DMS153 treated with DMSO at 0.1 percent for 48 hours (cell line): ENCODE measurements around the gene OSBPL6.
A peak's percentile ranks its signal among the peaks of the same experiment; 100 is the strongest.

ENCODE experiments used
- DNase-seq: peaks from one replicate; lab custom pipeline; 2025; ENCODE audit not compliant: unreplicated experiment; lab: John Stamatoyannopoulos, UW

The OSBPL6 gene

DNA sequence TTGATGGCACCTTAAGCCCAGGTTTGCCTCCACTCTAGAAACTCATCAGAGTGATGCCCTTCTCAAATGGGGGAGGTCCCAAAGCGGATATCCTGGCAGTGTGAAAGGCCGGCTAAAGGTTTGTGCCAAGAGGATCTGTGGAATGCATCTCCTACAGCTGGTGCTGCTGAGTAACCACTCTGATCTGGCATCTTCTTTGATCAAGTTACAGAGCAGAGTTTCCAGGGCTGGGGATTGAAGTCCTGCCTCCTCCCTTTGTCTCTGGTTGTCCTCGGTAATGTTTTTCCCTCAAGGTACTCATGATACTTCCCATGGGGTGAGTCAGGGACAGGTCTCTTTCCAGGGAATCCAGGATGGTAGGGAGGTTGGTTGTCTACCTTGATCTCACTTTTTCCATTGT, 232.1 kb downstream of the OSBPL6 start:
- no peak for DNase-seq

DNA sequence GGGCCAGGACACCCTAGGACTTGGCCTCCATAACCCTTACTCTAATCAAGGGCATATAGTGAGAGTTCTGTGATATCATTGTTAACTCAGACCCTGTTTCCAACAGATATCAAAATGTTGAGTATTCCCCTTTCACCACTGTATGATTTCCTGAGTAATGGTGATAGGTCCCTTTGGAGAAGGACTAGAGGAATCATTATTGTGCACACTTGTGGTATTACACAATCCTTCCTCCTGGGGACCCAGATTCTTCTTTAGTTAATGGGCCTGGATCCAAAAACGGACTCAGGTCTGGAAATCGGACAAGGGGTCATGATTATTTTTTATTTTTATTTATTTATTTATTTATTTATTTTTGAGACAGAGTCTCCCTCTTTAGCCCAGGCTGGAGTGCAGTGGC, 233.1 kb downstream of the OSBPL6 start:
- DNase-seq: no peak

DNA sequence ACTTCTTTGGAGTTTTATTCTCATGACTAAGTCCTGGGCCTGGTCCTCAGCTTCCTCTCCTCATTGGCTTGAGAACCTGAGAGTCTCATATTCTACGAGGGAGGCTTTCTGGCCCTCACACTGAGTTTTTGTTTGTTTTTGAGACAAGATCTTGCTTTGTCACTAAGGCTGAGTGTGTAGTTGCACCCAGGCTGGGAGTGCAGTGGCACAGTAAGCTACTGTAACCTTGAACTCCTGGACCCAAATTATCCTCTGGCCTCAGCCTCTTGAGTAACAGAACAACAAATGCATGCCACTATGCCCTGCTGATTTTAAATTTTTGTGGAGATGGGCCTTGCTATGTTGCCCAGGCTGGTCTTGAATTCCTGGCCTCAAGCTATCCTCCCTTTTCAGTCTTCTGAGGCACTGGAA, 234.1 kb downstream of the OSBPL6 start:
- no peak for DNase-seq

DNA sequence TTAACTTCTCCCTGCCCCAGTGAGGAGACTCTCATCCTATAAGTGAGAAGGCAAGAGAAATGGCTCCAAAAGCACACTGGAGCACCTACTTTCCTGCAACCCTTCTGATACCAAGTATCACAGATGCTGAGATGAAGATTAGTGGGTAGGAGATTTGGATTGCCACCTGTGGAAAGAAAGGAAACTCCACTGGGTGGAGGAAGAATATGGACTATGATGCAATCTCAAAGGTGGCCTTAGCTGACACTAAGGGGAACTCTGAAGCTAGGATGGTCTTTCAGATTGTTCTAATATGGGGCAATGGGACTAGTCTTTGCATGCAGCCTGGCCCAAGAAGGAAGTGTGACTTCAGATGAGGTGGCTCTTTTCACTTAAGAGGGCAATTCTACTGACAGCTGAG, 235.0 kb downstream of the OSBPL6 start:
- no peak for DNase-seq

GRCh38 chr2:178436662-178437061, 242.3 kb downstream of the OSBPL6 start:
- DNase-seq: no peak

DNA sequence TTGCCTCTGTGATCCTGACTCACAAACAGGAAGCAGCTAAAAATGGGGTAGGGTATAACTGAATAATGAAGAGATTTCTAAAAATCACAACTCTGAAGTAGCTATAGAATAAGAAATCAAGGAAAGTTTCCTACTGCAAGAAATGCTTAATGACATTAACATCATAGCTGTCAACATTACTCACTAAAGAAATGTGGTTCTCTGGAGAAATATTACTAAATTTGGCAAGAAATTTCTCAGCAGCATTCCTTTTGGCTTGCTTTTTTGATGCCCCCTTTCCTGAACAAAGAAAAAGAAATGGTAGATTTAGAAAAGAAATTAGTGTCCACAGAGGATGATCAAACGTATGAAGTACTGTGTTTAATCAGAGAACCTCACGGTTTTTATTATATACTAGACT, 247.1 kb downstream of the OSBPL6 start:
- no peak for DNase-seq

DNA sequence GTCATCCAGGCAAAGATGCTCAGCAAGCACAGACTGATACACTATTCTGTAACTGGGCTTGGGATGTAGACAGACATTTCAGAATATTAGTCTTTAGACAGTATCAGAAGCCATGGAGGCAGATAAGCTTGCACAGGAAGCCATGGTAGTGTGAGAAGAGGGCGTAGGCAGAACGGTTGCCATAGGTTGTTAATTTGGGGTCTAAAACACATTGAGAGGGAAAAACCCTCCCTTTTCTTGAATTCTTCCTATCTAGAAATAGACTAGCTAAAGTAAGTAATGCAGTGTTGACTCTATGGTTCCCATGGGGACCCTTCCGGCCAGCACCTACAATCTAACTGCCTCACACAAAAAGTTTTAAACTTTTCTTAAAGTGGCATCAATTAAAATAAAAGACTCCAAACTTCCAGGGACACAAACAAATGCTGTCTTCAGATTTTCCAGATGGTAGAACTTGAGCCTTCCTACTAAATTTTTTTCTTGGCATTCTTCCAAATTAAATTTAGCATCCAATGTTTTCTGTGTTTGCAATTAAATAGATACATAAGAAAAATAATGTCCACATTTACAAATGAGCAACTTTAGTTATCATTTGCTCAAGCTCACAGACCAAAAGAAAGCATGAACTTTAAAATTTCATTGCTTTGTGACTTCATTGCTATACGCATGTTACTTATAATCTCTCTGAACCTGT, 254.8 kb downstream of the OSBPL6 start:
- DNase-seq: no peak

GRCh38 chr2:178449700-178450523, 255.6 kb downstream of the OSBPL6 start:
- DNase-seq: no peak

- DNase-seq: peak; percentile 71
Measured at GRCh38 chr2:178450524-178450773, 256.1 kb downstream of the OSBPL6 start.

- peak; percentile 94 for DNase-seq
Measured at GRCh38 chr2:178450774-178451525, 256.6 kb downstream of the OSBPL6 start, which contains the start of the genes PJVK and PRKRA. TSS of gene PJVK (plus strand) at chr2:178451378. CDS start at chr2:178453410, 2,032 bp downstream. TSS of gene PRKRA (minus strand) at chr2:178451175. CDS start at chr2:178451030, 145 bp downstream.

GRCh38 chr2:178452334-178452733, 258.0 kb downstream of the OSBPL6 start:
- no peak for DNase-seq
